Tibial nerve (tissue), 3 donors: ENCODE measurements around the gene GPR153.

Experiments
- CTCF ChIP-seq, 5 experiments: fragments of 200-600 bp in 3 of 5; fragments of 450-650 bp in 2 of 5; sonication (generic) in 3 of 5; IDR thresholded peaks; one replicate each; pipeline ENCODE4 v1.5.1; 2016 to 2019; ENCODE audit warnings: antibody characterized with exemption in 5 of 5, mild to moderate bottlenecking in 3 of 5, moderate library complexity in 2 of 5
- POLR2A ChIP-seq, 2 donors: fragments of 450-650 bp; IDR thresholded peaks; one replicate each; pipeline ENCODE4 v1.6.1; 2017; ENCODE audit warnings: antibody characterized with exemption in 2 of 2, mild to moderate bottlenecking in 2 of 2, moderate library complexity in 2 of 2

- TF ChIP-seq CTCF (IDR thresholded peaks at IDR 0.05) (no peak), POLR2A (IDR thresholded peaks at IDR 0.05) (no peak)
These were observed 26.6 kb upstream of the GPR153 start for GRCh38 chr1:6287431-6287886.
